Body of pancreas (tissue), 4 donors: Measurements from ENCODE around the gene KRTAP3-3.

ENCODE experiments used
- POLR2A ChIP-seq, 3 donors: fragments of 450-650 bp; IDR thresholded peaks; one replicate each; pipeline ENCODE4 v1.6.1; 2016; ENCODE audit warnings: antibody characterized with exemption in 3 of 3, mild to moderate bottlenecking in 2 of 3
- TF ChIP-seq, protein P1 (sequence below), 7 experiments: fragments of 450-650 bp in 4 of 7; fragments of 200-600 bp in 3 of 7; sonication (generic) in 3 of 7; IDR thresholded peaks; one replicate each; pipeline ENCODE4 v1.5.1; 2016 to 2019; ENCODE audit warnings: antibody characterized with exemption in 7 of 7

- TF ChIP-seq, protein P1, sequence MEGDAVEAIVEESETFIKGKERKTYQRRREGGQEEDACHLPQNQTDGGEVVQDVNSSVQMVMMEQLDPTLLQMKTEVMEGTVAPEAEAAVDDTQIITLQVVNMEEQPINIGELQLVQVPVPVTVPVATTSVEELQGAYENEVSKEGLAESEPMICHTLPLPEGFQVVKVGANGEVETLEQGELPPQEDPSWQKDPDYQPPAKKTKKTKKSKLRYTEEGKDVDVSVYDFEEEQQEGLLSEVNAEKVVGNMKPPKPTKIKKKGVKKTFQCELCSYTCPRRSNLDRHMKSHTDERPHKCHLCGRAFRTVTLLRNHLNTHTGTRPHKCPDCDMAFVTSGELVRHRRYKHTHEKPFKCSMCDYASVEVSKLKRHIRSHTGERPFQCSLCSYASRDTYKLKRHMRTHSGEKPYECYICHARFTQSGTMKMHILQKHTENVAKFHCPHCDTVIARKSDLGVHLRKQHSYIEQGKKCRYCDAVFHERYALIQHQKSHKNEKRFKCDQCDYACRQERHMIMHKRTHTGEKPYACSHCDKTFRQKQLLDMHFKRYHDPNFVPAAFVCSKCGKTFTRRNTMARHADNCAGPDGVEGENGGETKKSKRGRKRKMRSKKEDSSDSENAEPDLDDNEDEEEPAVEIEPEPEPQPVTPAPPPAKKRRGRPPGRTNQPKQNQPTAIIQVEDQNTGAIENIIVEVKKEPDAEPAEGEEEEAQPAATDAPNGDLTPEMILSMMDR (IDR thresholded peaks at IDR 0.05): no peak
- TF ChIP-seq POLR2A (IDR thresholded peaks at IDR 0.05): no peak
These were observed 30.7 kb upstream of the KRTAP3-3 start for GRCh38 chr17:41024697-41025096.
